ENCODE data around the gene LAGE3. TPM values are rescaled to one million over a fixed set of nuclear protein-coding genes. Genes with fewer than 3 reads are reported as not detected.

Gene LAGE3
- total RNA-seq, 1 donor from 2014 or later = 20.0 TPM

- Mint-ChIP-seq H3K9me3 (ENCODE audit: unreplicated experiment) (no peaks in the 10 kb centered on the region), H3K4me3 (ENCODE audit: unreplicated experiment) (peak overlapping the region; percentile 89), H3K27ac (ENCODE audit: unreplicated experiment) (peak overlapping the region; percentile 62), H3K4me1 (ENCODE audit: low read depth, unreplicated experiment) (no peaks in the 10 kb centered on the region), H3K36me3 (ENCODE audit: low read depth, unreplicated experiment) (no peaks in the 10 kb centered on the region), H3K27me3 (ENCODE audit: low read depth, unreplicated experiment) (peaks cover 2% of the 10 kb centered on the region)
- Histone ChIP-seq H3K27me3 (ENCODE audit: insufficient read depth, low read length) (no peaks in the 10 kb centered on the region), H4K20me1 (ENCODE audit: insufficient read depth, low read length) (no peaks in the 10 kb centered on the region), H3K36me3 (ENCODE audit: insufficient read depth, low read length) (no peaks in the 10 kb centered on the region), H3K4me2 (ENCODE audit: low read length) (peak overlapping the region; percentile 87), H3K79me2 (ENCODE audit: insufficient read depth, low read length) (peaks cover 28% of the 10 kb centered on the region), H3K27ac (ENCODE audit: low read depth, low read length) (peak overlapping the region; percentile 56), H3K4me3 (ENCODE audit: insufficient read depth, low read depth, low read length) (peak overlapping the region; percentile 56), H3K4me1 (ENCODE audit: insufficient read depth, low read length) (peaks cover 18% of the 10 kb centered on the region), H3K9me3 (ENCODE audit: insufficient read depth, low read depth, low read length) (no peaks in the 10 kb centered on the region), H3K9ac (ENCODE audit: low read length) (peak overlapping the region; percentile 79), H2AFZ (ENCODE audit: low read depth, low read length) (peak overlapping the region; percentile 30)
- peak; percentile 15 for DNase-seq (ENCODE audit: low read depth)
- no peak for TF ChIP-seq CTCF (IDR thresholded peaks at IDR 0.05; ENCODE audit: insufficient read depth, low read depth, low read length)
- no peak for TF ChIP-seq EZH2 (IDR thresholded peaks at IDR 0.05; ENCODE audit: insufficient read depth, low read length)
- no peak for FAIRE-seq
Observed at GRCh38 chrX:154490021-154490413, 10.9 kb upstream of the LAGE3 start.

GRCh38 chrX:154489182-154489581 lies 10.1 kb upstream of the LAGE3 start:
- no peaks in the 10 kb centered on the region for H4K20me1 ChIP-seq (ENCODE audit: insufficient read depth, low read length)
- TF ChIP-seq EZH2 (IDR thresholded peaks at IDR 0.05; ENCODE audit: insufficient read depth, low read length) (no peak), CTCF (IDR thresholded peaks at IDR 0.05; ENCODE audit: insufficient read depth, low read depth, low read length) (no peak)
- Mint-ChIP-seq H3K4me1 (ENCODE audit: low read depth, unreplicated experiment) (no peaks in the 10 kb centered on the region), H3K36me3 (ENCODE audit: low read depth, unreplicated experiment) (no peaks in the 10 kb centered on the region), H3K9me3 (ENCODE audit: unreplicated experiment) (no peaks in the 10 kb centered on the region), H3K4me3 (ENCODE audit: unreplicated experiment) (peak overlapping the region; percentile 89), H3K27ac (ENCODE audit: unreplicated experiment) (no peak overlapping the region), H3K27me3 (ENCODE audit: low read depth, unreplicated experiment) (peaks cover 2% of the 10 kb centered on the region)
- H3K27ac ChIP-seq (ENCODE audit: low read depth, low read length) = no peak overlapping the region
- H3K79me2 ChIP-seq (ENCODE audit: insufficient read depth, low read length) = peaks cover 34% of the 10 kb centered on the region
- H3K9me3 ChIP-seq (ENCODE audit: insufficient read depth, low read depth, low read length) = no peaks in the 10 kb centered on the region
- H3K4me2 ChIP-seq (ENCODE audit: low read length) = peak overlapping the region; percentile 87
- DNase-seq (ENCODE audit: low read depth) = no peak
- no peaks in the 10 kb centered on the region for H3K27me3 ChIP-seq (ENCODE audit: insufficient read depth, low read length)
- peaks cover 18% of the 10 kb centered on the region for H3K4me1 ChIP-seq (ENCODE audit: insufficient read depth, low read length)
- no peak overlapping the region for H3K9ac ChIP-seq (ENCODE audit: low read length)
- H3K36me3 ChIP-seq (ENCODE audit: insufficient read depth, low read length) = no peaks in the 10 kb centered on the region
- H3K4me3 ChIP-seq (ENCODE audit: insufficient read depth, low read depth, low read length) = peak overlapping the region; percentile 56
- no peak overlapping the region for H2AFZ ChIP-seq (ENCODE audit: low read depth, low read length)
- FAIRE-seq = no peak

- Histone ChIP-seq H3K4me1 (ENCODE audit: insufficient read depth, low read length) (peaks cover 18% of the 10 kb centered on the region), H3K4me2 (ENCODE audit: low read length) (peak overlapping the region; percentile 87), H3K4me3 (ENCODE audit: insufficient read depth, low read depth, low read length) (no peak overlapping the region), H4K20me1 (ENCODE audit: insufficient read depth, low read length) (no peaks in the 10 kb centered on the region), H3K36me3 (ENCODE audit: insufficient read depth, low read length) (no peaks in the 10 kb centered on the region), H3K9ac (ENCODE audit: low read length) (no peak overlapping the region), H3K27ac (ENCODE audit: low read depth, low read length) (no peak overlapping the region), H2AFZ (ENCODE audit: low read depth, low read length) (no peak overlapping the region), H3K79me2 (ENCODE audit: insufficient read depth, low read length) (peaks cover 34% of the 10 kb centered on the region), H3K9me3 (ENCODE audit: insufficient read depth, low read depth, low read length) (no peaks in the 10 kb centered on the region), H3K27me3 (ENCODE audit: insufficient read depth, low read length) (no peaks in the 10 kb centered on the region)
- DNase-seq (ENCODE audit: low read depth) (no peak), FAIRE-seq (no peak)
- Mint-ChIP-seq H3K4me3 (ENCODE audit: unreplicated experiment) (peak overlapping the region; percentile 27), H3K27ac (ENCODE audit: unreplicated experiment) (no peak overlapping the region), H3K36me3 (ENCODE audit: low read depth, unreplicated experiment) (no peaks in the 10 kb centered on the region), H3K4me1 (ENCODE audit: low read depth, unreplicated experiment) (no peaks in the 10 kb centered on the region), H3K9me3 (ENCODE audit: unreplicated experiment) (no peaks in the 10 kb centered on the region), H3K27me3 (ENCODE audit: low read depth, unreplicated experiment) (peaks cover 2% of the 10 kb centered on the region)
- TF ChIP-seq CTCF (IDR thresholded peaks at IDR 0.05; ENCODE audit: insufficient read depth, low read depth, low read length) (no peak), EZH2 (IDR thresholded peaks at IDR 0.05; ENCODE audit: insufficient read depth, low read length) (no peak)
Observed at GRCh38 chrX:154488336-154489075, 9.4 kb upstream of the LAGE3 start.
